ENCODE measurements around the gene RETREG3.
"Not testable (repeated sequence)": the region's sequence is repeated elsewhere in the genome, so short reads cannot be mapped to it uniquely, and the experiment has no call there.

The RETREG3 gene

GRCh38 chr17:42609814-42610801, 934 bp upstream of the RETREG3 start:
- not testable (repeated sequence) for DNase-seq

GRCh38 chr17:42608305-42609181, 631 bp downstream of the RETREG3 start:
- no peak for DNase-seq

GRCh38 chr17:42607769-42608168, 1.4 kb downstream of the RETREG3 start:
- no peak for DNase-seq

GRCh38 chr17:42603318-42603717, 5.9 kb downstream of the RETREG3 start:
- no peak for DNase-seq

GRCh38 chr17:42598905-42599304, 10.3 kb downstream of the RETREG3 start:
- DNase-seq, result no peak

GRCh38 chr17:42596386-42596785, 12.8 kb downstream of the RETREG3 start:
- no peak for DNase-seq

- no peak for DNase-seq
Measured at GRCh38 chr17:42591411-42591810, 17.8 kb downstream of the RETREG3 start.

GRCh38 chr17:42590886-42591285, 18.3 kb downstream of the RETREG3 start:
- no peak for DNase-seq

- DNase-seq, result no peak
Measured at GRCh38 chr17:42586514-42587230, 22.5 kb downstream of the RETREG3 start.

GRCh38 chr17:42585353-42585752, 23.8 kb downstream of the RETREG3 start:
- no peak for DNase-seq

- DNase-seq, result no peak
Measured at GRCh38 chr17:42584880-42585279, 24.3 kb downstream of the RETREG3 start.

GRCh38 chr17:42581744-42582270, 27.4 kb downstream of the RETREG3 start:
- DNase-seq, result no peak

- no peak for DNase-seq
Measured at GRCh38 chr17:42579794-42580551, 29.2 kb downstream of the RETREG3 start.

GRCh38 chr17:42578282-42578869, 30.8 kb downstream of the RETREG3 start:
- peak; percentile 40 for DNase-seq

- peak; percentile 92 for DNase-seq
Measured at GRCh38 chr17:42577532-42578281, 31.5 kb downstream of the RETREG3 start, which contains the start of gene PSMC3IP. Gene PSMC3IP (minus strand): TSS chr17:42577729. CDS start chr17:42577686, 43 bp downstream.

- DNase-seq, result no peak
Measured at GRCh38 chr17:42577140-42577531, 32.0 kb downstream of the RETREG3 start.

- no peak for DNase-seq
Measured at GRCh38 chr17:42574463-42574862, 34.7 kb downstream of the RETREG3 start.

- DNase-seq, result no peak
Measured at GRCh38 chr17:42573095-42573494, 36.1 kb downstream of the RETREG3 start.

GRCh38 chr17:42571435-42572225, 37.5 kb downstream of the RETREG3 start:
- no peak for DNase-seq
